H9 (cell line): ENCODE data around the gene CDK10. TPM values are rescaled to one million over a fixed set of nuclear protein-coding genes. Genes with fewer than 3 reads are reported as not detected.

Experiments used
- DNase-seq: peaks from one replicate; pipeline ENCODE4 v3.0.0-alpha.2; 2017
- H2AFZ ChIP-seq: one replicate; pipeline ENCODE4 v1.6.1; 2013; ENCODE audit warnings: mild to moderate bottlenecking, low read length, control low read depth, moderate library complexity
- H2AK5ac ChIP-seq: 2 replicates; pipeline ENCODE4 v1.6.1; 2013; ENCODE audit warnings: low read length, control low read depth, mixed read lengths; ENCODE audit not compliant: insufficient read length
- H2BK120ac ChIP-seq: one replicate; pipeline ENCODE4 v1.6.1; 2013; ENCODE audit warnings: low read depth, mild to moderate bottlenecking, low read length, control low read depth, inconsistent platforms; ENCODE audit not compliant: poor library complexity, severe bottlenecking
- H2BK12ac ChIP-seq: 2 replicates; pipeline ENCODE4 v1.6.1; 2013; ENCODE audit warnings: low read length, control low read depth, mixed read lengths, low read depth; ENCODE audit not compliant: insufficient read length
- H2BK15ac ChIP-seq: 2 replicates; pipeline ENCODE4 v1.6.1; 2013; ENCODE audit warnings: low read depth, low read length, control low read depth
- H2BK20ac ChIP-seq: one replicate; pipeline ENCODE4 v1.6.1; 2013; ENCODE audit warnings: low read depth, mild to moderate bottlenecking, low read length, control low read depth, inconsistent platforms; ENCODE audit not compliant: poor library complexity, severe bottlenecking
- H2BK5ac ChIP-seq: 2 replicates; pipeline ENCODE4 v1.6.1; 2013; ENCODE audit warnings: low read length, control low read depth, mixed read lengths; ENCODE audit not compliant: insufficient read length
- H3K14ac ChIP-seq: 2 replicates; pipeline ENCODE4 v1.6.1; 2013; ENCODE audit warnings: low read length, control low read depth; ENCODE audit not compliant: insufficient read depth
- H3K18ac ChIP-seq: 2 replicates; pipeline ENCODE4 v1.6.1; 2013; ENCODE audit warnings: low read depth, mild to moderate bottlenecking, mixed read lengths, low read length, control low read depth; ENCODE audit not compliant: insufficient read length
- H3K23ac ChIP-seq: 2 replicates; pipeline ENCODE4 v1.6.1; 2013; ENCODE audit warnings: low read length, control low read depth, mixed read lengths, low read depth; ENCODE audit not compliant: insufficient read length
- H3K23me2 ChIP-seq: 2 replicates; pipeline ENCODE4 v1.6.1; 2013; ENCODE audit warnings: low read depth, mild to moderate bottlenecking, mixed read lengths, low read length, control low read depth; ENCODE audit not compliant: insufficient read length, poor library complexity, severe bottlenecking
- H3K27ac ChIP-seq: 2 replicates; pipeline ENCODE4 v1.5.1; 2013; ENCODE audit warnings: low read length, control low read depth, mixed read lengths, low read depth; ENCODE audit not compliant: insufficient read length
- H3K27me3 ChIP-seq: 2 replicates; pipeline ENCODE4 v1.6.1; 2013; ENCODE audit warnings: low read length, control low read depth, inconsistent platforms; ENCODE audit not compliant: insufficient read depth
- H3K4ac ChIP-seq: 2 replicates; pipeline ENCODE4 v1.6.1; 2013; ENCODE audit warnings: low read depth, mild to moderate bottlenecking, control low read depth, inconsistent platforms, low read length, moderate library complexity
- H3K4me1 ChIP-seq: 2 replicates; pipeline ENCODE4 v1.6.1; 2013; ENCODE audit warnings: low read length, control low read depth, inconsistent platforms; ENCODE audit not compliant: insufficient read depth
- H3K4me2 ChIP-seq: 2 replicates; pipeline ENCODE4 v1.6.1; 2013; ENCODE audit warnings: low read length, control low read depth, mixed read lengths; ENCODE audit not compliant: insufficient read length, insufficient read depth
- H3K56ac ChIP-seq: 2 replicates; pipeline ENCODE4 v1.6.1; 2013; ENCODE audit warnings: low read depth, mild to moderate bottlenecking, mixed read lengths, low read length, control low read depth; ENCODE audit not compliant: insufficient read length
- H3K79me1 ChIP-seq: 2 replicates; pipeline ENCODE4 v1.6.1; 2013; ENCODE audit warnings: low read depth, mild to moderate bottlenecking, moderate library complexity, low read length, control low read depth, inconsistent platforms; ENCODE audit not compliant: insufficient read depth, poor library complexity, severe bottlenecking
- H3K79me2 ChIP-seq: 2 replicates; pipeline ENCODE4 v1.6.1; 2013; ENCODE audit warnings: low read length, control low read depth, inconsistent platforms; ENCODE audit not compliant: insufficient read depth
- H3K9ac ChIP-seq: 2 replicates; pipeline ENCODE4 v1.6.1; 2013; ENCODE audit warnings: low read length, control low read depth, mixed read lengths; ENCODE audit not compliant: insufficient read length; ENCODE audit errors: extremely low read depth
- H3K9me3 ChIP-seq: one replicate; pipeline ENCODE4 v1.6.1; 2013; ENCODE audit warnings: low read depth, low read length, inconsistent platforms; ENCODE audit not compliant: control insufficient read depth
- H3T11ph ChIP-seq: one replicate; pipeline ENCODE4 v1.6.1; 2013; ENCODE audit warnings: mild to moderate bottlenecking, low read length, control low read depth, inconsistent platforms
- H4K20me1 ChIP-seq: one replicate; pipeline ENCODE4 v1.6.1; 2013; ENCODE audit not compliant: control insufficient read depth, insufficient read length, insufficient read depth
- H4K5ac ChIP-seq: 2 replicates; pipeline ENCODE4 v1.6.1; 2013; ENCODE audit warnings: low read depth, mild to moderate bottlenecking, mixed read lengths, low read length, control low read depth; ENCODE audit not compliant: insufficient read length
- H4K8ac ChIP-seq: replicated peaks from 2 replicates; pipeline ENCODE4 v1.6.1; 2013; ENCODE audit warnings: low read length, control low read depth, mixed read lengths, low read depth; ENCODE audit not compliant: insufficient read length
- H4K91ac ChIP-seq: 2 replicates; pipeline ENCODE4 v1.6.1; 2013; ENCODE audit warnings: low read depth, mild to moderate bottlenecking, moderate library complexity, mixed read lengths, low read length, control low read depth; ENCODE audit not compliant: insufficient read length
- H3K27ac Mint-ChIP-seq, 3 experiments: 2 replicates in 2 of 3; 3 replicates in 1 of 3; pipeline ENCODE4 v1.8.0; 2020 to 2021; ENCODE audit warnings: mixed read lengths in 3 of 3, mild to moderate bottlenecking in 1 of 3, moderate library complexity in 1 of 3
- H3K27me3 Mint-ChIP-seq: 2 replicates; pipeline ENCODE4 v1.8.0; 2021; ENCODE audit warnings: low read depth, mild to moderate bottlenecking, moderate library complexity, mixed read lengths
- H3K36me3 Mint-ChIP-seq, 3 experiments: 2 replicates in 2 of 3; 3 replicates in 1 of 3; pipeline ENCODE4 v1.8.0; 2020 to 2021; ENCODE audit warnings: low read depth in 3 of 3, mixed read lengths in 3 of 3; ENCODE audit not compliant: insufficient read depth in 1 of 3
- H3K4me1 Mint-ChIP-seq, 2 experiments: 2 replicates each; pipeline ENCODE4 v1.8.0; 2020; ENCODE audit warnings: mixed read lengths in 2 of 2
- H3K4me3 Mint-ChIP-seq, 2 experiments: 2 replicates in 1 of 2; 3 replicates in 1 of 2; pipeline ENCODE4 v1.8.0; 2020 to 2021; ENCODE audit warnings: mild to moderate bottlenecking in 2 of 2, mixed read lengths in 2 of 2, moderate library complexity in 1 of 2
- H3K9me3 Mint-ChIP-seq, 2 experiments: 2 replicates in 1 of 2; 3 replicates in 1 of 2; pipeline ENCODE4 v1.8.0; 2020; ENCODE audit warnings: mild to moderate bottlenecking in 2 of 2, mixed read lengths in 2 of 2, moderate library complexity in 1 of 2
- CTCF ChIP-seq: fragments of 200-600 bp; sonication (generic); conservative IDR thresholded peaks from 3 replicates; pipeline ENCODE4 v1.8.0; 2021; ENCODE audit warnings: antibody characterized with exemption, mild to moderate bottlenecking
- WGBS: extraction: QIAGEN DNeasy Blood & Tissue Kit; methylation state at CpG from one replicate; pipeline ENCODE4 v1.1.7; 2013; ENCODE audit warnings: missing lambda C conversion rate, low lambda C conversion rate, mixed read lengths; ENCODE audit not compliant: insufficient read length; ENCODE audit errors: extremely low coverage; 5-methylcytosine and 5-hydroxymethylcytosine counted together
- total RNA-seq: library from RNA; stranded (reverse); gene quantifications from 2 replicates; pipeline ENCODE4 v1.2.1, GENCODE V29; 2021

Gene CDK10
- total RNA-seq, 1 experiment from 2014 or later, result 77.1 TPM

DNA sequence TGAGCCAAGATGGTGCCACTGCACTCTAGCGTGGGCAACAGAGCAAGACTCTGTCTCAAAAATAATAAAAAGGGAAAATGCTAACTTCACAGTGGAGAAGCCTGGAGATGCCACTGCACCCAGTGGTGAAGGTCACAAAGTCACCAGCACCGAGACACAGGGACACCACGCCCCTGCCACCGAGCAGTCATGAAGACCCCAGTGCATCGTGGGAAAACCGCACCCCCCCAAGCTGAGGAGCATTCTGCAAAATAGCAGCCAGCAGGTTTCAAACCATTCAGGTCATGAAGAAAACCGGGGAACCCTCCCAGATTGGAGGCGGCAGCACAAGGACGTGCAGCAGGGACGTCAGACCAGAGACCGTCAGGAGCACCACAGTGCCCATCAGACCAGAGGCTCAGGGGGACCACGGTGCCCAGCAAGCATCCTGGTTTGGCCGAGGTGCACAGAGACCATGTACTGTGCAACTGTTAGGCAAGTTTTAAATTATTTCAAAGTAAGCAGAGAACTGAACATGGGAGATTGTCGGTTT lies 42.7 kb upstream of the CDK10 start:
- H3K79me1 ChIP-seq, result no peaks in the 10 kb centered on the region
- H2AFZ ChIP-seq, result no peak overlapping the region
- H3K23ac ChIP-seq, result no peak overlapping the region
- no peak overlapping the region for H4K8ac ChIP-seq
- no peak overlapping the region for H3K27ac Mint-ChIP-seq
- H3K9me3 ChIP-seq, result no peaks in the 10 kb centered on the region
- H3K4me2 ChIP-seq, result no peak overlapping the region
- no peaks in the 10 kb centered on the region for H4K20me1 ChIP-seq
- no peak overlapping the region for H4K91ac ChIP-seq
- peaks cover 8 to 29% (median 28%) of the 10 kb centered on the region in 3 experiments; a peak in 6 of 7 replicates for H3K36me3 Mint-ChIP-seq
- DNase-seq, result no peak
- H3K4ac ChIP-seq, result no peak overlapping the region
- no peak overlapping the region for H3K18ac ChIP-seq
- H3K4me1 Mint-ChIP-seq, result peaks cover 10 to 11% of the 10 kb centered on the region in 2 experiments
- H3K23me2 ChIP-seq, result no peaks in the 10 kb centered on the region
- H3K79me2 ChIP-seq, result no peaks in the 10 kb centered on the region
- H2BK15ac ChIP-seq, result no peak overlapping the region
- H2BK12ac ChIP-seq, result no peak overlapping the region
- TF ChIP-seq CTCF, result no peak
- no peaks in the 10 kb centered on the region for H3K4me1 ChIP-seq
- H3K27me3 Mint-ChIP-seq, result peaks cover 7% of the 10 kb centered on the region
- no peak overlapping the region for H3T11ph ChIP-seq
- H2BK120ac ChIP-seq, result no peak overlapping the region
- no peak overlapping the region for H3K27ac ChIP-seq
- no CpG with 5 or more reads among the region's 14 CpGs for WGBS
- no peak overlapping the region for H3K56ac ChIP-seq
- H3K9ac ChIP-seq, result no peak overlapping the region
- no peak overlapping the region for H2AK5ac ChIP-seq
- no peak overlapping the region for H2BK5ac ChIP-seq
- H3K4me3 Mint-ChIP-seq, result no peak overlapping the region; a peak in 1 of 5 replicates
- H3K14ac ChIP-seq, result no peak overlapping the region
- H4K5ac ChIP-seq, result no peak overlapping the region
- no peaks in the 10 kb centered on the region for H3K9me3 Mint-ChIP-seq
- H3K27me3 ChIP-seq, result no peaks in the 10 kb centered on the region
- H2BK20ac ChIP-seq, result no peak overlapping the region
